Inflammatory macrophage treated with lipopolysaccharide for 4 hours (primary cell): ENCODE measurements around the gene MED26.
A peak's percentile ranks its signal among the peaks of the same experiment; 100 is the strongest.

ENCODE experiments used
- DNase-seq: peaks from one replicate; pipeline ENCODE4 v3.0.0-alpha.2; 2020

Gene MED26

DNA sequence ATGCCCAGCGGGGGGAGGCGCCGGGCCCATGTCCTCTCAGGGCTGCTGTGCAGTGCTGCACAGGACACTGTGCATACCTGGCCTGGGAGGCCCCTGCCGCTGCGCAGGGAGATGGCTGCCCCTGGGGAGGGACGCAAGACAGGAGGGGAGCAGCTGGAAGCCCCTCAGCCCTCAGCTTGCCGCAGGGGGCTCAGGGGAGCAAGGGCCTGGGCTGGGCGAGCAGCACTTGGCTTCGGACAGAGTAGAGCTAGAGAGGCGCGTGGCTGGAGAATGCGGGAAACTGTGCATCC, 96.7 kb downstream of the MED26 start:
- no peak for DNase-seq

- no peak for DNase-seq
Observed at GRCh38 chr19:16530540-16531379, 97.2 kb downstream of the MED26 start.

DNA sequence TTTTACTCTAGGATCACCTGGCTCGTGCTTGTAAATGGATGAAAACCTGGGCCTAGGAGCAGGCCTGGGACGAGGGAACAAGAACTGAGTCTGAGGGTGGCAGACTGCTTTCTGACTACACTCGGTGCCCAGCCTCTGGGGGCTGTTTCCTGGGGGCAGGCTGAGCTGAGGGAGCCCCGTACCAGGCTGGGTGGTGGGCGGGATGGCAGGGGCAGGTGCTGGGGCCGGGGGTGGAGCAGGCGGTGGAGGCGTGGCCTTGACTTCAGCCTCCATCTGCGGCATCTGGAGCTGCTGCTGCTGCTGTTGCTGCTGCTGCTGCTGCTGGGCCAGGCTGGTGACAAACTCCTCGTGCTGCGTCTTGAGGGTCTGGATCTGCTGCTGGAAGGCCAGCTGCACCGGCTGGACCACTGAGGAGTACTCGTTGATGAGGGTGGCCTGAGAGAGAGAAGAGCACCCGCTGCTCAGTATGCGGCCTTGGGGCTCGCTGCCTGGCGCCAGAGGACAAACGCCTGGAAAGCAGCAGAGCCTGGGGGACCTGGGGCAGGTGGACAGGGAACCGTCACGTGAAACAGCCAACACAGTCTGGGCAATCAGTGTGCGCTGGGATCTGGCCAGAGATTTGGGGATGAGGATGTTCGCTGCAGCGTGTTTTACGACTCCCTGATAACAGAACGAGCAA, 98.4 kb downstream of the MED26 start:
- DNase-seq, result no peak

GRCh38 chr19:16527971-16528521, 100.0 kb downstream of the MED26 start:
- peak; percentile 23 for DNase-seq

- DNase-seq, result no peak
Observed at GRCh38 chr19:16527334-16527935, 100.6 kb downstream of the MED26 start.

DNA sequence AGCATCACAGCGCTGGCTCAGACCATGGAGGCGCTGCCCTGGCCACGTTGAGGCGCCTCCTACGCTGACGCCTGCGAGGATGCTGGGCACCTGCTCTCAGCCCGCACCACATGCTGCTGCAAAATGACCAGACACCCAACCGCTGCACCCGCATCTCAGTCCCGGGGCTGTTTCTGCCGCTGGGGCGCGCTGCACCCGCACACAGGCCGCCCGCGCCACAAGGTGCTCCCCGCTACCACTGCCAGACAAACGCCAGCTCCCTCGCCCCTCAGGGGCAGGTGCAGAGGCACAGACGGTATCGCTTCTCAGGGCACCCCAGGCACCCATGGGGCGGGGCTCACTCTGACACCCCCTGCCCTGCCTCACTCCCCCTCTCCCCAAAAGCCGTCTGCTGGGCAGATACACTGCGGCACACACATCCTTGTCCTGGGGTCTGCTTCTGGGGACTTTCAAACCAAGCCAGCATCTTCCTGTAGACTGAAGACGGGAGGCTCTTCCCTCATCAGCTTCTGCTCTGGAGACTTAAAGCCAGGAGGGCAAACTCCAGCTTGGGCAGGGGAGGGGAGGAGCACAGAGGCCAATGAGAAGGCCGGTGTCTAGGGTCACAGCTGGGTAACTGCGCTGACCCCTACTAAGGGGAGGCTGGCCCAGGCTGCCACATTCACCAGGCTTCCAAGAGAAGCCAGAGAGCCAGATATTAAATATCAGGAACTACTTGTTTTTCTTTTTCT, 102.1 kb downstream of the MED26 start:
- no peak for DNase-seq

DNA sequence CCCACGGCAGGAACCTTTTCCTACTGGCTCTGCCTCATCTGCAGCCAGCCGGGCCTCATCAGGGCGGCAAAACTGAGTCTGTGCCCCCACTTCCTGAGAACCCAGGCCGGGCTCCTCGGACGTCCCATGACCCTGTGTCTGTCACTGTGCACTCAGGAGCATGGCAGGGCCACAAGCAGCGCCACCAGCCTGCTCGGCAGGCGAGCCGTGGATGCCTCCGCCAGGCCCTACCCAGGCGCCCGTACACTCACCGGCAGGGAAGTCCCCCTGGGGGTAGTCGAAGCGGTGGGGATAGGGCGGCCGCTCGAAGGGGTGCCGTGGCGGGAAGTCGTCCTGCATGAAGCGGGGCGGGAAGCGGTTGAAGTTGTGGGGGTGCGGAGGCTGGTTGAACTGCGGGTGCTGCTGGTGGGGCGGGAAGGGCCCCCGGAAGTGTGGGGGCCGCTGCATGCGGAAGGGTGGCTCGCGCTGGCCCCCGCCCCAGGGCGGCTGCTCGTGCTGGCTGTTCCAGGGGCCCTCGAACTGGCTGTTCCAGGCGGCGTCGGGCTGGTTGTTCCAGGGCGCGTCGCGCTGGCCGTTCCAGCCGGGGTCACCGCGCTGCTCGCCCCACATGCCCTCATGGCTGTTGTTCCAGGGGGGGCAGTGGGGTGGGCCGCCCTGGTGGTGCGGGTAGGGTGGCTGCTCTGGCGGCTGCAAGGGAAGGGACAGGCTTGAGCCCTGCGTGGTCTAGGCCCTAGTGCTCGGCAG, 102.8 kb downstream of the MED26 start:
- DNase-seq, result no peak
